Activated CD4-positive, alpha-beta T cell treated with anti-CD3 and anti-CD28 coated beads, Interleukin-2, amount 50 U/mL, for 48 hours (primary cell): ENCODE results near the gene ABCA2.
A peak's percentile ranks its signal among the peaks of the same experiment; 100 is the strongest.

Experiments
- DNase-seq, 2 experiments: peaks; one replicate each; pipeline ENCODE4 v3.0.0-alpha.2; 2020

Gene ABCA2

DNA sequence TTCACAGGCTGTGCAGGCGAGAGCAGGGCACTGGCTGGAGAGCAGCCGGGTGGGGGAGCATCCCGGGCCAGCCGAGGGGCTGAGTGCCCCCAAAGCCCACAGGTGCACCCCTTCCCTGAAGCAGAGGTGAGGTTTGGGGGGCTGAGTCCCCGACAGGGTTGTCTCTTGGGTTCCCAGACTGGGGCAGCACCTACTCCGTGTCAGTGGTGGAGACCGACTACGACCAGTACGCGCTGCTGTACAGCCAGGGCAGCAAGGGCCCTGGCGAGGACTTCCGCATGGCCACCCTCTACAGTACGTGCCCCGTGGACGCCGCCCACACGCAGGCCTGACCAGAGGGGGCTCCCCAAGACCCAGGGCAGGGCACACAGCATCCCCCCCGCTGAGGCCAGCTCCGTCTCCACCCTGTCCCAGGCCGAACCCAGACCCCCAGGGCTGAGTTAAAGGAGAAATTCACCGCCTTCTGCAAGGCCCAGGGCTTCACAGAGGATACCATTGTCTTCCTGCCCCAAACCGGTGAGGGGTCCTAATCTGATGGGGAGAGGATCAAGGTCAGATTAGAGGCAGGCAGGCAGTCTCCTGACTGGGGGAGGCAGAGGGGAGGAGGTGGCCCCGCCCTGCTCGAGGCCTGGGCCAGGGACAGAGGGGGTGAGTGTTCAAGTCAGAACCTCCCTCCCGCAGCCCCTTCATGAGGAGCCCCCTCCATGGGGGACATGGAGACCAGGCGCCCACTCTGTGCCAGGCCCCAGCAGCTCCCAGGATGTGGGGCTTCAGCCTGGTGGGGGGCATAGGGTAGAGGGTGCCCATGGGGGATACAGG is 48.1 kb downstream of the ABCA2 start:
- DNase-seq = no peak

DNA sequence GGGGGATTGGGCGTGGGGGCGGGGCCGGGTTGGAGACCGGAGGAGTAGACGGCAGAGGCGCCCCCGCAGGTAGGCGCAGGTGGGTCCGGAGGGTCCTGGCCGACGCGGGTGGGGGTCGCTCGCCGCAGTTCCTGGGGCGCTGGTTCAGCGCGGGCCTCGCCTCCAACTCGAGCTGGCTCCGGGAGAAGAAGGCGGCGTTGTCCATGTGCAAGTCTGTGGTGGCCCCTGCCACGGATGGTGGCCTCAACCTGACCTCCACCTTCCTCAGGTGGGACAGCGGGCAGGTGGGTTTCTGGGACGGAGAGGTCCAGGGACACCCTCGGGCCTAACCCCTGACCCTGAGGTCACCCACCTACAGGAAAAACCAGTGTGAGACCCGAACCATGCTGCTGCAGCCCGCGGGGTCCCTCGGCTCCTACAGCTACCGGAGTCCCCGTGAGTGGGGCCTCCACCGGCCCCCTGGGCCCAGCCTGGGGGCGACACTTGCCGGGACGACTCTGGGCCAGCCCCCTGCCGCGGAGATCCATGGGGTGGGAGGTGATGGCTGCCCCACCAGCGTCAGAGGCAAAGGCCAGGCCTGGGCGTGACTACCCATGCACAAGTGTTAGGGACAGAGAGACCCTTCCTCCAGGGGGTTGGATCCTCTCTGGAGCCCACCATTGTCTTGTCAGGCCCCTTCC is 49.0 kb downstream of the ABCA2 start:
- DNase-seq = no peak

GRCh38 chr9:136978073-136978864 is 49.8 kb downstream of the ABCA2 start:
- peak; percentile 66 to 70 for DNase-seq

GRCh38 chr9:136977649-136978072 is 50.4 kb downstream of the ABCA2 start:
- no peak for DNase-seq

GRCh38 chr9:136977223-136977622 is 50.8 kb downstream of the ABCA2 start, which contains the start of gene PTGDS:
Gene PTGDS, plus strand, starts transcription at chr9:136977504. Its CDS starts 75 bp downstream, at chr9:136977579.
- DNase-seq = no peak

GRCh38 chr9:136975644-136976043 is 52.4 kb downstream of the ABCA2 start:
- peak; percentile 55 to 66 for DNase-seq

DNA sequence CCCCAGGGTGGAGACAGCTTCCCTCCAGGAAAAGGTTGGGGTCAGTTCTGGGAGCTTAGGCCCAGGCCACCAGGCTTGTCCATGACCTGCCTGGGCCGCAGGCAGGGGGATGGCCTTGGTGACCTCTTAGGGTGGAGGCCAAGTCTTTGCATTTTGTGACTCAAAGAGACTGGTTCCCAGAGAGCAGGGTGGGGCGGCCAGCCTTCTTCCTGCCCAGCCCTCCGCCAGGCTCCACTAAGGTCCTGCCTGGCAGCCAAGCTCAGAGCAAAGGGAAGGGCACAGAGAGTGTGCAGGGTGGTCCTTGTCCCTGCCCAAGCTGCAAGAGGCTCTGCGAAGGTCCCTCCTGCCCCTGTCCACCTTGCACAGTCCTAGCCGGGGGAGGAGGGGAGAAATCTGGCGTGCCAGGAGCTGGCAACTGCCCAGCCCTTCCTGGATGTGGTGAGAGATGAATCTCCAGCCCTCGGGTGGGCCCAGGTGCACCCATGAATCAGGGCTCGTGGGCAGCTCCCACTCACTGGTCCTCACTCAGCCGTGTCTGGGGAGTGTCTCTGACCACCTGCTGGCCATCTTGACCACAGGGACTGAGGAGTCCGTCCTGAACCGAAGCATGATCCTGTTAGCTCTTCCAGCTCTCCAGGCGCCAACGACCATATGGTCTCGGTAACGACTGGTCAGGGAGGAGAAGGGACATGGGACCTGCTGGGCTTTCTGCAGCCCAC is 53.1 kb downstream of the ABCA2 start:
- no peak for DNase-seq

DNA sequence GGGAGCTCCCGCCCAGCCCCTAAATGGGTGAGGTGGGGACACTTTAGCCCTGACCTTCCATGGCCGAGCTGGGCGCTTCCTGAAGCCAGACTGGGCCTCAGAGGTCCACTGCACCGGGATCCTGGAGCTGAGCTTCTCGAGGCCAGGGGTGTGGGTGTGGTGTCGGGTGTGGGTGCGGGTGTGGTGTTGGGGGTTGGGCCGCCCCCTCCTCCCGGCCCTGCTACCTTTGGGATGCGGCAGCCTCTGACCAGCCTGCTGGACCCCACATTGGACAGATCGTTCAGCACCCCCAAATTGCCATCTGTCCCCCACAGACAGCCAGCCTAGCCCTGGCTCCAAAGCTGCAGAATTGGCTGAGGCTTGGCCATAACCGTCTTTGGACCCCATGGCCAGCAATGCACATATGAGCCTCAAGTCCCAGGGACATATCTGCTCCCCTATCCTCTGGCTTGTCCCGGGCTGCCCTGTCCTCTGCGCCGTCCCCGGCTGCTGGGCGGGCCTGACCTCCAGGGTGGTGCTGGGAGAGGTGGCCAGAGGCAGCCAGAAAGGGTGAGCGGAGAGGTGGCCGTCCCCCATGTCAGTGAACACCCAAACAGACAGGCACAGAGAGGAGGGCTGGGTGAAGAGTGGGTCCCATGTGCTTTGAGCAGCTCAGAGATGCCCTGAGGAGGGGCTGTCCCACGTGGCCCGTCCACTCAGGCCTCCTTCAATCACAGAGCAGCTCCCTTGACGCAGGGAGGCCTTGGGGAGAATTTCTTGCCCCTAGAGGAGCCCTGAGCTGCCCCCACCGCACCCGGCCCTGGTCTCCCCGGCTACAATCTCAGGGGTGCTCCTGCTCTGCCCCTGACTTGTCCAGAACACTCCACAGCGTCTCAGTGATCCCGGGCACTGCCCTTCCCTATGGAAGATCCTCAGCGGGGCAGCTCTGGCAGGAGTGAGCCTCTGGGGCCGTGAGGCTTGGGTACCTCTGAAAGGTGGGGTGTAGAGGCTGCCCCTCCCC is 54.1 kb downstream of the ABCA2 start:
- DNase-seq = no peak

DNA sequence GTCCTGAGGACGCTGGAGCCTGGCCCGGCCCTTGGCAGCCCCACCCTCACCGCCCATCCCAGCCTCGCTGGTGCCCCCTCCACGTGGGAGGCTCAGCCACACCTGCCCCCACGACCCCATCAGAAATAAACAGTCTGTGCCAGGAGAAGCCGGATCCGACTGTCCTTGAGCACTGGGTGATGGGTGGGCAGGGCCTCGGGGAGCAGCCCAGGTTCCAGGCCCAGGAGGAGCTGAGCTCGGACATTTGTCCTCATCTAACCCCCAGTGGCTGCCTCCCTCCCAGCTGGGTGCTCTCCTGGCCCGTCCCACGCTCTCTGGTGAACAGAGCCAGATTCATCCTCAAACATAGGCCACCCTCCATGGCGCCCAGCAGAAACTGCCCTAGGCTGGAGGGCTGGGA is 55.3 kb downstream of the ABCA2 start:
- no peak for DNase-seq

DNA sequence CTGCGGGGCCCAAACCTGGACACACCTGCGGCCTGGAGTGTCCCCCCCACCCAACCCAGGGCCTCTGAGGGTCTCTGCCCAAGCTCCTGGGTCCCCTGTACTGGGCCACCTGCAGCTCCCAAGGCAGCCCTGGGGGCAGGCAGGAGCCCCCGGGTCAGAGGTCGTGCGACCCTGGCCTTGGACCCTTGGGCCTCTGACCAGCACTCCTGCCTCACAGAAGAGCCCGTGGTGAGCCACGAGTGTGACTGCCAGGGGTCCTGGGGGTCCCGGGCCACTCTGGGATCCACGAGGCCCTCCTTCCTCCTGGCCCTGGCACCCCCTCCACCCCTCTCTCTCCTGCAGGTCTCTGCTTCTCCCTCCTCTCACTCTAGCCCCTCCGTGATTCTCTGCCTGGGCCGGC is 55.7 kb downstream of the ABCA2 start:
- no peak for DNase-seq

DNA sequence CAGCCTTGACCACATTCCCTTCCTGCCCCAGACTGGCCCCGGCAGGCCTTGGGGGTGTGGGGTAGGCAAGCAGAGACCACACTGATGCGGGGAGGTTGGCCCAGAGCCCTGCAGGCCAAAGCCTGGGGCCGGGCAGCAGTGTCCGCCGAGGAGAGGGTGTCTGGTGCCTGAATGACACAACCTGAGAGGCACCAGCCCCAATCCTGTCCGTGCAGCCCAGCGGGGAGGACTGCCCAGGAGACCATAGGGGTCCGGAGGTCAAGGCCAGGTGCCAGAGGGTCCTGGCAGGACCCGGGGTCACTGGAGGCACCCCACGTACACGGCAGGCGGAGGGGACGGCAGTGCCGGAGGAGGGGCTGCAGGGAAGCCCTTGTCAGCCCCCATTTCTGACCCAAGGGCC is 56.3 kb downstream of the ABCA2 start:
- DNase-seq = no peak

GRCh38 chr9:136970361-136970760 is 57.7 kb downstream of the ABCA2 start:
- no peak for DNase-seq

GRCh38 chr9:136969774-136970173 is 58.3 kb downstream of the ABCA2 start:
- DNase-seq = no peak

- no peak for DNase-seq
Observed at GRCh38 chr9:136969150-136969549, 58.9 kb downstream of the ABCA2 start.

GRCh38 chr9:136968333-136969127 is 59.5 kb downstream of the ABCA2 start:
- no peak for DNase-seq

GRCh38 chr9:136965771-136966484 is 62.1 kb downstream of the ABCA2 start:
- DNase-seq = peak in 1 of 2 experiments; percentile 29

- no peak for DNase-seq
Observed at GRCh38 chr9:136964833-136965422, 63.1 kb downstream of the ABCA2 start.

GRCh38 chr9:136964171-136964689 is 63.8 kb downstream of the ABCA2 start:
- DNase-seq = no peak

DNA sequence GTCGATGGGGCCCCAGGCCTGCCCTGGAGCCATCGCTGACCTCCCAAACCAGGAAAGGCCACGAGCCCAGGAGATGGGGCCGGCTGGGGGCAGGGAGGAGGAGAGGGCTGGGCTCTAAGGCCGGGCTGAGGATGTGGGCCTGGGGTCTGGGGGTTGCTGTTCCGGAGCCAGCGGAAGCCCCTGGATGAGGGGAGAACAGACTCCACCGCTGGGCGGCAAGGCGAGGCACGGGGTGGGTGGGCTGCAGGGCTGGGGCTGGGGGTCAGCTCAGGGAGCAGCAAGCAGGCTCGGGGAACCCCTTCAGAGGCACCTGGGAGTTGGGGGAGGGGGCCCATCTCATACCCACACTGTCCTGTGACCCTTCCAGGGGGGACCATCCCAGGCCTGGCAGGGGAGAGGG is 64.3 kb downstream of the ABCA2 start:
- DNase-seq = no peak
